GM11168 (cell line): ENCODE results near the gene FAM161B.
"Not testable (repeated sequence)": the region's sequence is repeated elsewhere in the genome, so short reads cannot be mapped to it uniquely, and the experiment has no call there.

Experiments used
- in situ Hi-C: fragments of 300-500 bp; cut with MboI; formaldehyde crosslinking; loops from one replicate; pipeline ENCODE4 v1.12.0; 2022; ENCODE audit warnings: low sequenced_read_pairs; ENCODE audit not compliant: unreplicated experiment

Gene FAM161B

DNA sequence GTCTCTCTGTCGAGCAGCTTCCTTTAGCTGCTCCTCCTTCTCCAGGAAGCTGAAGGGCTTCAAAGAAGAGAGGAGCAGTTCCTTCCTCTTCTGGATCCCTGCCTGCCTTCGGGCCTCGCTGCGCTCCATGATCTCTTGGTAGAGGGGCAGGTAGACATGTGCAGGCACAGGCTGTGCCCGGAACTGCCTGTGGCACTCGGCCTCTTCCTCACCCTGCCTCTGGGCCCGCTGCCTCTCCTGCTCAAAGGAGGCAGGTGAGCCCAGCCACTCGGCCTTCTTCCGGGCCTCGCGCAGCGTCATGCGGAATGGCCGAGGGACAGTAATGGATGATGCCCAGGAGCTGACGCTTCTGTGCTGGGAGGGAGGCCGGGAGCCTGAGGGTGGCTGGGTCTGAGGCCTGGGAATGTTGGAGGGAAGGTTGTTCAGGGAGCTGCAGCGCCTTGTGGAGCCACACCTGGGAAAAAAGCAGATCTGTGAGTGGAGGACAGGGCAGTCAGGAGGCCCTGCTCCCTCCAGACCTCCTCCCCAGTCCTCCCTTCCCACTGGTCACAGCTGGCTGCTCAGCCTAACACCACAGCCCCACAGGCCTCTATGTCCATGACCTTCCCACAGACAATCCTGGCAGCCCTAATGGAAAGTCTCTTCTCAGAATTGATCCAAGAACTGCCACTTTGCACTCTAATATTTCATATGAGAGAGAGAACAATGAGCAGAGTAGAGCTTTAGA lies 5.3 kb downstream of the FAM161B start:
- in situ Hi-C loops: no loop called here

DNA sequence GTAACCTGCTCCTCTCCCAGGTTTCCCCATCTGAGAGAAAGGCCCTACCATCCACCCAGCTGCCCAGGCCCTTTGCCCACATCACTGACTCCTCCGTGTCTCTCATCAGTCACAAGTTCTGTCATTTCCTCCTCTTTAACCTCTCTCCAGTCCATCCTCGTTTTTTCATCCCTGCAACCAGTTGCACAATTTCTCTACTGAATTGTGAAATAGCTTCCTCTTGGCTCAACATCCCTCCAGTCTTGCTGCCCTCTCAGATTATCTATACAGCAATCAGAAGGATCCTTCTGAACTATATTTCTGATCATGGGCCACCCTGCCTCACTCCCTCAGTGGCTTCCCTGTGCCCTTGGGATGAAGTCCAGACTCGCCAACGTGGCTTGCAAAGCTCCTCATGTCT lies 6.8 kb downstream of the FAM161B start:
- in situ Hi-C loops: no loop called here

DNA sequence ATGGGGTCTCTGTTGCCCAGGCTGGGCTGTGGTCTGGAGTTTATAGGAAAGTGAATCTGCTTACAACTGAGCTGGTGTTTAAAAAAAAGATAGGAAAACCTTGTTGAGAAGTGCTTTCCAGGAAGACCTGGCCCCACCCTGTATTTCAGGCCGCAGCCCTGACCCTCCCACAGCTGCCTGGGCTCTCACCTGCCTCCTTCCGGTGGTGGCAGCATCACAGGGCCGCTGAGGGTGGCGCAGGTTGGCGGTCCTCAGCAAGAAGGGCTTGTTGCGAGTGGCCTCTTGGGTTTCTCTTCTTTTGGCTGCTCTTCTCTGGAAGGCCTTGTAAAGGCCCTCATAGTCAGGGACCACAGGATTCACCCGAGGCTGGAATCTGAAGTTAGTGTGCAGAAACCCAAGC lies 7.7 kb downstream of the FAM161B start:
- in situ Hi-C loops: no loop called here

DNA sequence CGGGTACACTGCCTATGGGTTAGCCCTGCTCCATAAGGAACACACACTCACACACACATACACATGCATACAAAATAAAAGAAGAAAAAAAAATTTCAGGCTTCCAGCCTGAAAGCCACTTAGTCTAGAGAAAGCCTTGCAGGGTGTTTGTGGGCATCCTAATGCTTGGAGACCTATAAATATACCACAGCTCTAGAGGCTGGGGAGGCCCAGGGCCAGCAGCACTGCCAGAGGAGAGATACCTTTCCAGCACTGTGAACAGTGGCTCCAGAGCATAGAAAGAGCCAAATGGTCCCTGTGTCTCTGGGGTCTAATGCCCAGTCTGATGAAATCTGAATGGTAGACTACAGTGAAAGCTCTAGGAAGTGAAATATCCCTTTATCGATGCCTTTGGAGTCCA lies 12.9 kb downstream of the FAM161B start:
- in situ Hi-C loops: no loop called here

DNA sequence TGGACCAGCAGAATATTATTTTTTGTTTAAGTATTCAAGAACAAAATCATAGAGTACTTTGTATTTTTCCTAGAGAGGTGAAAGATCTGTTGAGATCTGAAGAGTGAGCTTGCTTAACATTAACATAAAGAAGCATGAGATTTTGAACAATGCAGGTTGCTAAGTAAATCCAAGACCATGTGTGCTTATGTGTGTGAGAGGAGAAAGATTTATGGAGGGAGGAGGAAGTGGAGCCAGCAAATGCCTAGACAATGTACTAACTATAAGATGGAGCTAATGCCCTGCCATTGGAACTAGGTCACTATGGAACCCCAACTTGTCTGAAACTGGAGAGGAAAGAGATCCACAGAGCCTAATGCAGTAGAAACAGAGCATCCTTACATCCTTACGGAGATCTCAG lies 13.3 kb downstream of the FAM161B start:
- in situ Hi-C loops: no loop called here

DNA sequence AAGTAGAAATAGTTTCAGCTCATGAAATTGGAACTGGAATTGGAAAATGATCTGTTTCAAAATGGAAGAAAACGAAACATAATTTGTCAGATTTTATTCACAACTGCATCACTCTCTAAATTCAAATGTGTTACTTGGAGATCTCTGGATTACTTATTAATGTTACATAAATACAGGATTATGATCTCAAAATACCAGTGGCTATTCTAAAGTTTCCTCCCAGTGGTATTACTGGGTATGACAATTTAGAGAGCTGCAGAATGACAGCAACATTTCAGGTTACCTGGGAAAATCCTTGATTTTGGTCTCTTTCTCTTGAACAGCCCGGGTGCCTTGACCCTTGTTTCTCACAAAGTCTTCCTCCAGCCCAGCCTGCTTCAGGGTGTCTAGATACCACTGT lies 14.2 kb downstream of the FAM161B start:
- in situ Hi-C loops: no loop called here

DNA sequence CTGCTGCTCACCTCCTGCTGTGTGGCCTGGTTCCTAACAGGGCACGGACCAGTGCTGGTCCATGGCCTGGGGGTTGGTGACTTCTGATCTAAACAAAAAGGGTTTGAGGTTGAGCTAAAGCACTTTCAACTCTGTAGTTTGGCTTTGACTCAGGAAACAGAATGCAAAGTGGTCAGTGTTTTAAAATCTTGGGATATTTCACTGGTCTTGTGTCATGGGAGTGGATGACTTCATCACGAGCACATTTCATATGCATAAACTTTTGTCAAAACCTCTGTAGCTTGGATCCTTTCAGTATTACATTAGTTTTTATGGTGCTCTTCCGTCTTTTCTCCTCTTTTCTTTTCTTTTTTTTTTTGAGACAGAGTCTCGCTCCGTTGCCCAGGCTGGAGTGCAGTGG lies 25.6 kb downstream of the FAM161B start:
- in situ Hi-C loops: no loop called here

DNA sequence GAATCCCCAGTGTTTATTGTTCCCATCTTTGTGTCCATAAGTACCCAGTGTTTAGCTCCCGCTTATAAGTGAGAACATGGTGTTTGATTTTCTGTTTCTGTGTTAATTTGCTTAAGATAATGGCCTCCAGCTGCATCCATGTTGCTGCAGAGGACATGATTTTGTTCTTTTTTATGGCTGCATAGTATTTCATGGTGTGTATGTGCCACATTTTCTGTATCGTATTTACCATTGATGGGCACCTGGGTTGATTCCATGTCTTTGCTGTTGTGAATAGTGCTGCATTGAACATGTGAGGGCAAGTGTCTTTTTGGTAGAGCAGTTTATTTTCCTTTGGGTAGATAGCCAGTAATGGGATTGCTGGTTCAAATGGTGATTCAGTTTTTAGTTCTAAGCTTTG lies 30.4 kb downstream of the FAM161B start:
- in situ Hi-C loops: not testable (repeated sequence)

DNA sequence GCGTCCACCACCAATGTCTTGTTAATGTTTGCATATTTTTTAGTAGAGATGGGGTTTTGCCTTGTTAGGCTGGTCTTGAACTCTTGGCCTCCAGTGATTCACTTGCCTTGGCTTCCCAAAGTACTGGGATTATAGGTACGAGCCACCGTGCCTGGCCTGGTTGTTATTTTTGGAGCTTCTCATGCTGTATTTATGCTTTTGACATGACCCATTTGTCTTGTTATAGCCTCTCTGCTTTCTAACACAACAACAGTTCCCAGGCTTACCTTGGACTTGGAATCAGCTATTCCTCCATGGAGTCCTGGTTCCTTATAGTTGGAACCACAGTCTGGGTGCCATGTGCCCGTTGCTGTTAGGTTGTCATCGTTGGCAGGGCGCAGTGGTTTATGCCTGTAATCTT lies 33.6 kb downstream of the FAM161B start:
- in situ Hi-C loops: no loop called here

DNA sequence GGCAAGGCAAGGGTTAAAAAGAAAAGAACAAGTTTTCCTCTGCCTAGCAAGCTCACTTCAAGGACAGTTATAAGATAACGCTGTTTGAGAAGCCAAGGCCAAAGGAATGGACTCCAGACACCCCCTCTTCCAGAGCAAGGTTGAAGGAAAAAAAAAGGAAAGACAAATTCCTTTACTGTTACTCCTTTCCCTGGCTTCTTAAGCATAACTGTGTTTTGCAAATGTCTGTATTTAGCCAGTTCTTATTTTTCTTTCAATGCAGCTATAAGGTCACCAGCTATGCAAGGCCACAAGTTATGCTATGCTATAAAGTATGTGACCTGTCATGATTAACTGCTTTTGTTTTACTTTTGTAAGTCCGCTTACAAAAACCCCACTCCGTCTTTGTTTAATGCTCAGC lies 36.6 kb downstream of the FAM161B start:
- in situ Hi-C loops: no loop called here

DNA sequence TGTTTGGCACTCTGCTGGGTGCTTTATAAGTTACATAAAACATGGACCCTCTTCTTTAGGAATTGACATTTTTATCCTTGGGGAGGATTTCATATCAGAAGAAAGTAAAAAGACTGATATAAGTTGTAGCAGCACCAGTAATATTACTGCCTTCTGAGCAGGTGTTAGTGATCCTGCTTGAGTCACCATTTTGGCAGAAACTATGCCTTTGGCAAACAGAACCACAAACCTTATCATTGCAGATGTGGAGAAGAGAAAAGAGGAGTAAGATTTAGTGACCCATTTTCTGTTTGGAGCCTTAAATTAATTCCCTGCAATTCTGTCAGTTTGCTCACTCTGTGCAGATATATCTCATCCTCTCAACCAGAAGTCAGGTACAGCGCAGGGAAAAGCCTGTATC lies 40.2 kb downstream of the FAM161B start:
- in situ Hi-C loops: no loop called here

DNA sequence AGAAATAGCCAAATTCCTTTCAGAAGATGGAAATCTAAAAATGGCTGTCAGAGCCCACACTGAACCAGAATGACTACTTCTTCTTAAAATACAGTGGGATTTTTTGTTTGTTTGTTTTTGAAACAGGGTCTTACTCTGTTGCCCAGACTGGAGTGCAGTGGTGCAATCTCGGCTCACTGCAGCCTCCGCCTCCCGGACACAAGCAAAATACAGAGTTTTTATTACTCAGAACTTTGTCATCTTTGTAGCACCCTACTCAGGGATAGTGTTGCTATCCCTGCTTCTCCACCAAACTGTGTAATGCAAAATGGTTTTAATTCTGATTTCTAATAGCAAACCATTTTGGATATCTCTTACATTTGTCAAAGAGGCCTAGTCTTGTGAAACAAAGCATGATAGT lies 46.9 kb downstream of the FAM161B start:
- in situ Hi-C loops: no loop called here

DNA sequence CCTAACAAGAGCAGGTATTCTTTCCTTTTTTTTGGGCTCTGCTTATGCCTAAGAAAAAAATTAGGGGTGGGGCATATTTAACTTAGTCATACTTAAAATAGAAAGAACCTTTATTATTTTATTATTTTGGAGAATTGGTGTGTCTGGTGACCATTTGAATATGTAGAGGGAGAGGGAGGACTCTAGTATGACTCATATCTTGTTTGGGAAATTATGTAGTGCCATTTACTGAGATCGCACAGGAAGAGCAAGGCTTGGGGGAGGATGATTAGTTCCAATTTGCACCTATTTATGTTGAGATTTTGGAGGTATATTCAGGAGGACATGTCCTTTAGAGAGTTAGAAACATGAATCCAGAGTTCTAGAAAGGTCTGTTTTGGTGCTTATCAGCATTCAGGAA lies 53.4 kb downstream of the FAM161B start:
- in situ Hi-C loops: no loop called here

DNA sequence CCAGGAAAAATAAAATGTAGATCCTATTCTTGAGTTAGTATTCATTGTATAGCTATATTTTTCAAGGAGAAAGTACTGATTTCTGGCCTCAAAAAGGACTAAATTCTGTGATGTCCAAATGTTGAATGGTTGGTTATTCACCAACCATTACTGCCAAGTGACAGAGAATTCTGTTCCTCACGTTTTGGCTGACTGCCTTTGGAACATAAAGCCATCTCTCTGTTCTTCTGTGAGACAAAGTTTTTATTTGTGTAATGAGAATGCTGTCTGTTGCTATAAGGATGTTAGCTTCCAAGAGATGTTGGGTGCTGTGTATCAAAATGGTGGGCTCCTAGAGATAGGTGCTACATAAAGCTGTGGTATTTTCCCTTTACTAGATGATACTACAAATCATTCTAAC lies 54.0 kb downstream of the FAM161B start:
- in situ Hi-C loops: no loop called here

DNA sequence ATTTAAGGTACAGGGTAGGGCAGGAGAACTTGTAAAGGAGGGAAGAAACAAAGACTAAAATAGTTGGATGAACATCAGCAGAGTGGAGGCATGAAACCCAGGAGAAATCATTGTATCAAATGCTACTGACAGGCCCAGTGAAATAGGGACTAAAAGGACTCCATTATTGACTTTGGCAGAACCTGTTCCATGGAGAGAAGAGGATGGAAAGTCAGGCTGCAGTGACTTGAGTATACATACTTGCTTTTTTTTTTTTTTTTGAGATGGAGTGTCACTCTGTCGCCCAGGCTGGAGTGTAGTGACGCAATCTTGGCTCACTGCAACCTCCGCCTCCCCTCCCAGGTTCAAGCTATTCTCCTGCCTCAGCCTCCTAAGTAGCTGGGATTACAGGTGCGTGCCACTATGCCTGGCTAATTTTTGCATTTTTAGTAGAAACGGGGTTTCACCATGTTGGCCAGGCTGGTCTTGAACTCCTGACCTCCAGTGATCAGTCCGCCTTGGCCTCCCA lies 55.7 kb downstream of the FAM161B start:
- in situ Hi-C loops: not testable (repeated sequence)

DNA sequence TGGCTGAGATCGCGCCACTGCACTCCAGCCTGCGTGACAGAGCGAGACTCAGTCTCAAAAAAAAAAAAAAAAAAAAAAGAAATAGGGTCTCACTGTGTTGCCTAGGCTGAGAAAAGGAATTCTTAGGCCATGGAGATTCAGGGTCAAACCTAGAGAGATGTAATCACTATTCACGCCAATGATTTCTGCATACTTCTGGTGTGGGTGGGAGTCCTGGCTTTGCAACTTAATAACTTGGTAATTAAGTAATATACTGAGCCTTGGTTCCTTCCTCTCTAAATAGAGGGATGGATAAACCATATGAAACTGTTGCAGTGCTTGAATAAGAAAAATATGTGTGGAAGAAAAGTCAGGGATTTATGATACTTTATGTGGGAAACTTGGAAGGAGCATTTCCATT lies 60.5 kb downstream of the FAM161B start:
- in situ Hi-C loops: no loop called here

DNA sequence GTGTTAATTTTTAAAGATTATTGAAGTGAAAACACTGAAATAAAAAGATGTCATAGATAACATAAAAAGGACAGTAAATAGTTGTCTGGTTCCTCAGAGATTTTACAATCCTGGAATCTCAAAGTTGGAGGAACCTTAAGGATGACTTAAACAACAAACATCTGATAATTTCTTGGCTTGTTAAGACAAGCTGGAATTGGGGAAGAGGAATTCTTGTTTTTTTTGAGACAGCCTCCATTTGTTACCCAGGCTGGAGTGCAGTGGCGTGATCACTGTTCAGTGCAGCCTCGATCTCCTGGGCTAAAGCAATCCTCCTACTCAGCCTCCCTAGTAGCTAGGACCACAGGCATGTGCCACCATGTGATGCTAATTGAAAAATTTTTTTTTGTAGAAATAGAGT lies 60.9 kb downstream of the FAM161B start:
- in situ Hi-C loops: no loop called here

DNA sequence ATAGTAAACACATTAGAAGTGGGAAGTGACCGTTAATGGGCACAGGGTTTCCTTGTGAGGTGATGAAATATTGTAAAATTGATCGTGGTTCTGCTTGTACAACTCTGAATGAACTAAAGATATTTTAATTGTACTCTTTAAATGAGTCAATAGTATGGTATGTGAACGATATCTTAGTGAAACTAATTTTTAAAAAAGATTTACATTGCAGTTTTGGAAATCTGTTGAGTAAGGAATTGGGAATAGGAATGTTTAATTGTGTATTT lies 61.5 kb downstream of the FAM161B start:
- in situ Hi-C loops: no loop called here

DNA sequence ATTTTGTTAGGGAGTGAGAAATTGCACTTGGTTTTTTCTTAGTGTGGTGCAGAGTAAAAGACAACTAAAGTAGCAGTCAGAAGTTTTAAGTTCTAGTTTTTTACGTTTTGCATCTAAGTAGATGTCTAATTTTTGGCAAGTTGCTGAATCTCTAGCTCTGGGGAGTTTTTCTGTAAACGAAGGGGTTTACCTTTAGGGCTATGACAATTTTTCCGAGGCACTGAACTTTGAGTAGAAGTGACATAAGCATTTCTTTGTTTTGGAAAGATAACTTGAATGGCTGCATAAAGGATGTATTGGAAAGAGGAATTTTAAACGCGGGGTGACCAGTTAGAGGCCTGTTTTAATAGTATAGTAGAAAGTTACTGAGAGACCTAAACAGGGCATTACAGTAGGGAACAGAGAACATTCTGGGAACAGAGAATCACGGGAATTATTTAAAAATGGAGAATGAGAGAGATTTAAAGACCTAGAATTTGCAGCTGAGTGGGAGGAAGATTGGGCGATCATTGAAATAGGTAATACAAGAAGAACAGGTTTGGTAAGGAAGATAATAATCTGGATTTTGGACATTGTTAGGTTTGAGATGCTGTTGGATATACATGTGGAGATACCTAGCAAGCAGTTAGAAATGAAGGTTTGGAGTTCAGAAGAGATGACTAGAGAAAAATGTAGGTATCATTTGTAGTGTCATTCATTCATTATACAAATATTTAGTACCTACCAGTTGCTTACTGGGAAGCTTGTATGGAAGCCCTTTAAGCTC lies 62.0 kb downstream of the FAM161B start:
- in situ Hi-C loops: no loop called here

DNA sequence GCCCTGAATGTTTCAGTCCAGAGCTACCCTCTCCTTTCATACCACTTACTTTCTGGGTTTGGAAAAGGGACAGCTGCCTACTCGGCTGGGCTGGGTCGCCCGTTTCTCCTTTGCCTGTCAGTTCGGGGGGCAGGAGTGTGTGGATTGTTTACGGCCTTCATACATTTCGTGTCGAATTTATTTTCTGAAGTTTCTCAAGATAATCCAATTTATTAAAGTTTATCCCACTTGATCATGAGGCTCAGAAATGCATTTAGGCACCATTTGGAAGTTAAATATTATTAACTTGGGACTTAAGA lies 62.6 kb downstream of the FAM161B start:
- in situ Hi-C loops: no loop called here

DNA sequence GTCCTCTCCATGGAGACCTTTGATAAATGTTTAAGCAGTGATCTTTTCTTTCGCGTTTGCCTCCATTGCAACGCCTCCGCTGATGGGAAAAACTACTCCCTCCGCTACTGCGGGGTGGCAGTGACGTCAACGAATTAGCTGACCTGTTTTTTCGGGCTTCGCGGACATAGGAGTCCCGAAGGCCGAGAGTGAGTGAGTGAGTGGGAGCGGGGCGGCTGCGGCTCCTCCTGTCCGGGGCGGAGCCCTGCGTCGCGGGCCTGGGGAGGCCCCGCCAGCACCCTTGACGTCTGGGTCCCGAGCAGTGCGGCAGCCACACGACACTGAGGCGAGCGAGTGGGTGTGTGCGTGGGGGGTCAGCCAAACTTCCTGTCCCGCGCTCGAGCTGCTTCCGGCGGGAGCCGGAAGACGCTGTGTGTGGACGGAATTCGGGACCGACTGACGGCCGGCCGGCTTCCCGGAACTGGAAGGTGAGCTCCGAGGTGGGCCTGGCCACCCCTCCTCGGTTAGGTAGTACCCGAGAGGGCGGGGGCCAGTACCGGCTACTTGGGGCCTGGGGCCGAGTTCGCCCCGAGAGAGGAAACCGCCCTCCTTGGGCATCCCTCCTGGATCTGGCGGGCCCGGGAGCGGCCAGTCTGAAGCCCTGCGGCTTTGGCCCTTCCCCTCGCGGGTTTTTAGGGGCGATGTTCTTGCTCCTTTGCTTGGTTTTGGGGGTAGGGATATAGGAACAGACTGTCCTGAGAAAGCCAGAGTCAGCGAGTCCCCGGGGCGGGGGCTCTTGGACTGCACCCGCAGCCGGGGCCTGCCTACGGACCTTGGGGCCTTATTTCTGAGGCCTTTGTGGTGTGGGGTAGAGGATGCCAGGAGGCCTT lies 63.2 kb downstream of the FAM161B start, which contains the start of gene ZNF410:
Gene ZNF410 (plus strand): TSS at position 411 of the 869 bp plus-strand sequence. CDS start 5,317 bp downstream, outside the sequence.
- in situ Hi-C loops: no loop called here
